Esophagus (tissue), 2 donors: Measurements from ENCODE around the gene SLC5A4. TPM values are rescaled to one million over a fixed set of nuclear protein-coding genes. Genes with fewer than 3 reads are reported as not detected.
"Not testable (repeated sequence)": the region's sequence is repeated elsewhere in the genome, so short reads cannot be mapped to it uniquely, and the experiment has no call there.

Source experiments
- H3K27ac ChIP-seq, 2 donors: one replicate each; pipeline ENCODE4 v1.5.1; 2013; ENCODE audit warnings: low read depth in 2 of 2, mild to moderate bottlenecking in 2 of 2, inconsistent platforms in 1 of 2, low read length in 1 of 2, moderate library complexity in 1 of 2
- H3K27me3 ChIP-seq, 2 donors: one replicate each; pipeline ENCODE4 v1.6.1; 2013; ENCODE audit warnings: low read length in 2 of 2, control low read depth in 1 of 2, mild to moderate bottlenecking in 1 of 2; ENCODE audit not compliant: insufficient read depth in 2 of 2, control insufficient read depth in 1 of 2
- H3K36me3 ChIP-seq, 2 donors: one replicate each; pipeline ENCODE4 v1.6.1; 2013; ENCODE audit warnings: low read length in 1 of 2; ENCODE audit not compliant: control insufficient read depth in 2 of 2, insufficient read depth in 2 of 2
- H3K4me1 ChIP-seq, 2 donors: one replicate each; pipeline ENCODE4 v1.6.1; 2013; ENCODE audit warnings: low read length in 1 of 2; ENCODE audit not compliant: control insufficient read depth in 2 of 2, insufficient read depth in 2 of 2
- H3K4me3 ChIP-seq, 2 donors: one replicate each; pipeline ENCODE4 v1.5.1; 2013; ENCODE audit warnings: low read length in 2 of 2, mild to moderate bottlenecking in 2 of 2, low read depth in 1 of 2, moderate library complexity in 1 of 2
- H3K9me3 ChIP-seq, 2 donors: one replicate each; pipeline ENCODE4 v1.6.1; 2013; ENCODE audit warnings: mild to moderate bottlenecking in 2 of 2, low read depth in 1 of 2, low read length in 1 of 2, moderate library complexity in 1 of 2; ENCODE audit not compliant: control insufficient read depth in 2 of 2, insufficient read depth in 1 of 2
- WGBS, 2 donors: extraction: QIAGEN DNeasy Blood & Tissue Kit; methylation state at CpG; one replicate each; pipeline ENCODE4 v1.1.7; 2013; 5-methylcytosine and 5-hydroxymethylcytosine counted together
- polyA plus RNA-seq, 2 donors: library from polyadenylated mRNA; stranded (reverse); fragments of 200-250 nt; gene quantifications; one replicate each; pipeline ENCODE4 v1.2.3, GENCODE V29; 2013
- donor health status: healthy with polysubstance abuse.
- donor health status: Bipolar disorder and iron deficiency.

The SLC5A4 gene
- polyA plus RNA-seq, 2 donors = 0.08 to 0.12 TPM

DNA sequence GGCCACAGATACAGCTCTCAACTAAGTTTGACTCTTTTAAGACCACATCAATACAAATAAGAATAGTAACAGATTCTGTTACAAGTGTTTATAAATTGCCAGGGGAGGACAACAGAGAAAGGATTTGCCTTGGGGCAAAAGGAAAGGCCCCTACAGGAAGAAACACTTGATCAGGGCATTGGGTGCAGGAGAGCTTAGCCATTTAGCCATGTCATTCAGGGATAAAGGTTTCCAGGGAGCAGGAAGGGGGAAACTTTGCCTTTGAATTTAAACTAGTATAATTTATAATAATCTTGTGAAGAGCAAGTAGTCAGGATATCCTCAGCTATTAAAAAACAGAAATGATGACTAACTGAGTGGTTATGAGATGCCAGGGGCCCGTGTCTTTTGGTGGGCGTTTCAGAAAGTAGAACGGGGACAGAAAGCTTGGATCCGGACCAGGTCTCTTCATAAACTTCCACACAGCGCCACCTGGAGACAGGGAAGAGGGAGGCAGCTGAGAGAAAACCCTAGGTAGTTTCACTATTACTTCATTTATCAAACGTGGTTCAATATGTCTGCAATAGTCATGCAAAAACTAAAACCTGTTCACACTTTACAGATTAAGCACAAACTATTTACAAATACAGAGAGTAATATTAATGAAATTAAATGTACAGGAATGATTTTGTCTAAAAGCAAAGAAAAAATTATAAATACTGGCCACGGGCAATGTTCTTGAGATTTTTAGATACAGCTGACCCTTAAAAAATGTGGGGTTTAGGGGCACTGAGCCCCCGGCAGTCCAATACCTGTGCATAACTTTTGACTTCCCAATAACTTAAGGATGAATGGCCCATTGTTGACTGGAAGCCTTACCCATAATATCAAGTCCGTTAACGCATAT, 11.0 kb upstream of the SLC5A4 start:
- Histone ChIP-seq H3K27ac (no peak overlapping the region), H3K36me3 (no peaks in the 10 kb centered on the region), H3K4me1 (no peaks in the 10 kb centered on the region), H3K4me3 (no peak overlapping the region), H3K9me3 (no peaks in the 10 kb centered on the region), H3K27me3 (no peaks in the 10 kb centered on the region)
- WGBS, 2 donors = 28 to 30% methylated on average over 10 of the region's 10 CpGs

GRCh38 chr22:32263678-32264077, 8.5 kb upstream of the SLC5A4 start:
- not testable (repeated sequence) for H3K36me3 ChIP-seq, H3K4me3 ChIP-seq, H3K27me3 ChIP-seq, H3K4me1 ChIP-seq, H3K9me3 ChIP-seq, H3K27ac ChIP-seq
- WGBS, 2 donors = 90 to 93% methylated on average over 4 of the region's 4 CpGs

GRCh38 chr22:32261306-32261705, 6.2 kb upstream of the SLC5A4 start:
- H3K4me3 ChIP-seq = no peak overlapping the region
- no peaks in the 10 kb centered on the region for H3K27me3 ChIP-seq
- H3K27ac ChIP-seq = no peak overlapping the region
- H3K4me1 ChIP-seq = no peaks in the 10 kb centered on the region
- H3K9me3 ChIP-seq = no peaks in the 10 kb centered on the region
- WGBS, 2 donors = 76 to 78% methylated on average over 4 of the region's 4 CpGs
- no peaks in the 10 kb centered on the region for H3K36me3 ChIP-seq

DNA sequence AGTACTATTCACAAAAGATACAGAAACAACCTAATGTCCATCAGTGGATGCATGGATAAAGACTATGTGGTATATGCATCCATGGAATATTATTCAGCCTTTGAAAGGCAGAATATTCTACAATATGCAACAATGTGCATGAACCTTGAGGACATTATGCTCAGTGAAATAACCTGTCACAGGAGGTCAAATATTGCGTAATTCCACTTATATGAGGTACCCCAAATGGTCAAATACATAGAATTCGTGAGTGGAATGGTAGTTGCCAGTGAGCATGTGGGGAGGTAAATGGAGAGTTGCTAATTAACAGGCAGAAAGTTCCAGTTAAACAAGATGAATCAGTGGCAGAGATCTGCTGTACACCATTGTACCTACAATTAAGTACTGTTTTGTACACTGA, 3.6 kb upstream of the SLC5A4 start:
- H3K4me1 ChIP-seq = no peaks in the 10 kb centered on the region
- WGBS, 2 donors = 62 to 67% methylated on average over 2 of the region's 2 CpGs
- no peak overlapping the region for H3K27ac ChIP-seq
- no peaks in the 10 kb centered on the region for H3K36me3 ChIP-seq
- no peak overlapping the region for H3K4me3 ChIP-seq
- H3K27me3 ChIP-seq = no peaks in the 10 kb centered on the region
- H3K9me3 ChIP-seq = no peaks in the 10 kb centered on the region

- Histone ChIP-seq H3K4me3 (no peak overlapping the region), H3K27ac (no peak overlapping the region), H3K9me3 (no peaks in the 10 kb centered on the region), H3K4me1 (no peaks in the 10 kb centered on the region), H3K27me3 (no peaks in the 10 kb centered on the region), H3K36me3 (no peaks in the 10 kb centered on the region)
- WGBS, 2 donors = 71 to 80% methylated on average over 3 of the region's 3 CpGs
Observed at GRCh38 chr22:32255726-32256125, 579 bp upstream of the SLC5A4 start.

DNA sequence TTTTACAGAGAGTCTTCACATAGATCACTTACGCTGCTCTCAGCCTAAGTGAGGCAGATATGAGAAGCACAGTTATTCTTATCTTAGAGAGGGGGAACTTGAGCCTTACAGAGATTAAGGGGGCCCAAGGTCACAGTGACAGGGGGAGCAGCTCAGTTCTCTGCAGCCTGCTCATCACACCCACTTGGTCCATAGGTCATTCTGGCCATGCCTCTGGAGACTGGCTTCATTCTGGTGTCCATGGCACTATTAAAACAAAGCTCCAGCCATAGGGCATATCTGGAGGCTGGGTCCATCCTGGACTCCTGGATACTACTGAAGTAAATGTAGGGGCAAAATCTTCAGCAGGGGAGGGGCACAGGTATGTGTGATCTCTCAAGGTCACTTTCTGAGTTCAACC, 5.9 kb downstream of the SLC5A4 start:
- Histone ChIP-seq H3K36me3 (no peaks in the 10 kb centered on the region), H3K27ac (no peak overlapping the region)
- 74 to 86% methylated on average over 1 of the region's 1 CpG for WGBS, 2 donors

GRCh38 chr22:32248276-32248675, 6.9 kb downstream of the SLC5A4 start:
- Histone ChIP-seq H3K9me3 (no peaks in the 10 kb centered on the region), H3K4me1 (no peaks in the 10 kb centered on the region), H3K36me3 (no peaks in the 10 kb centered on the region), H3K27ac (no peak overlapping the region), H3K27me3 (no peaks in the 10 kb centered on the region), H3K4me3 (no peak overlapping the region)
- 52% methylated on average over 1 of the region's 1 CpG for WGBS, 2 donors

More for the DNA sequence above, 5.9 kb downstream of the SLC5A4 start:
- Histone ChIP-seq H3K4me3 (no peak overlapping the region), H3K27me3 (no peaks in the 10 kb centered on the region), H3K4me1 (no peaks in the 10 kb centered on the region), H3K9me3 (no peaks in the 10 kb centered on the region)

- WGBS, 2 donors = 78 to 86% methylated on average over 5 of the region's 5 CpGs
- Histone ChIP-seq H3K36me3 (no peaks in the 10 kb centered on the region), H3K9me3 (no peaks in the 10 kb centered on the region), H3K27ac (no peak overlapping the region), H3K27me3 (no peaks in the 10 kb centered on the region), H3K4me1 (no peaks in the 10 kb centered on the region), H3K4me3 (no peak overlapping the region)
Observed at GRCh38 chr22:32246166-32246565, 9.0 kb downstream of the SLC5A4 start.

GRCh38 chr22:32245042-32245441, 10.1 kb downstream of the SLC5A4 start:
- Histone ChIP-seq H3K36me3 (no peaks in the 10 kb centered on the region), H3K9me3 (no peaks in the 10 kb centered on the region), H3K27ac (no peak overlapping the region), H3K27me3 (no peaks in the 10 kb centered on the region), H3K4me3 (no peak overlapping the region), H3K4me1 (no peaks in the 10 kb centered on the region)
- 43 to 60% methylated on average over 3 of the region's 3 CpGs for WGBS, 2 donors

DNA sequence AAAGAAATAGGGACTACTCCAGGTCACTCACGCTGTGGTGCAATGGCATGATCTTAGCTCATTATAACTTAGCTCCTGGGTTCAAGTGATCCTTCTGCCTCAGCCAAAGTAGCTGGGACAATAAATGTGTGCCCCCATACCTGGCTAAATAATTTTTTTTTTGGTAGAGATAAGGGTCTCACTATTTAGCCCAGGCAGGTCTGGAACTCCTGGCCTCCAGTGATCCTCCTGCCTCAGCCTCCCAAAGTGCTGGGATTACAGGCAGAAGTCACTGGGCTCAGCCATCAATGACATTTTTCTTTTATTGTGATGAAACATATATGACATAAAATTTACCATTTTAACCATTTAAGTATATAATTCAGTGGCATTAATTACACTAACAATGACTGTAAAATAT, 10.6 kb downstream of the SLC5A4 start:
- Histone ChIP-seq H3K4me1 (no peaks in the 10 kb centered on the region), H3K36me3 (no peaks in the 10 kb centered on the region), H3K27ac (no peak overlapping the region), H3K27me3 (no peaks in the 10 kb centered on the region), H3K4me3 (no peak overlapping the region), H3K9me3 (no peaks in the 10 kb centered on the region)
- WGBS, 2 donors = 93 to 99% methylated on average over 1 of the region's 1 CpG
